ENCODE measurements around the gene CDK2AP2. TPM values are rescaled to one million over a fixed set of nuclear protein-coding genes. Genes with fewer than 3 reads are reported as not detected.

The CDK2AP2 gene
- total and polyA plus RNA-seq, 10 of the 15 experiments (the other 5 are each of a cell fraction or from before 2014, with no cell fraction given) = 8.0 to 177 (median 40.9) TPM

GRCh38 chr11:67500831-67501715 is 6.9 kb downstream of the CDK2AP2 start:
- no peak for TF ChIP-seq TARDBP (IDR thresholded peaks at IDR 0.05; ENCODE audit: borderline replicate concordance)
- TF ChIP-seq E4F1 (IDR thresholded peaks at IDR 0.05; ENCODE audit: borderline replicate concordance, partially characterized antibody) = no peak
- TF ChIP-seq YBX1 (IDR thresholded peaks at IDR 0.05) = no peak
- TF ChIP-seq HDAC6 (IDR thresholded peaks at IDR 0.05; ENCODE audit: unreplicated experiment) = no peak
- no peak for TF ChIP-seq SIX5 (IDR thresholded peaks at IDR 0.05; ENCODE audit: low read depth, low read length, severe bottlenecking)
- no peak for TF ChIP-seq BACH1 (IDR thresholded peaks at IDR 0.05; ENCODE audit: borderline replicate concordance)
- TF ChIP-seq NFXL1 (IDR thresholded peaks at IDR 0.05; ENCODE audit: borderline replicate concordance) = no peak
- no peak for TF ChIP-seq CBX5 (IDR thresholded peaks at IDR 0.05; ENCODE audit: low read depth)
- TF ChIP-seq REST (IDR thresholded peaks at IDR 0.05; ENCODE audit: low read depth, low read length) = no peak
- TF ChIP-seq SKIL (IDR thresholded peaks at IDR 0.05; ENCODE audit: low read depth, poor library complexity, severe bottlenecking) = no peak
- TF ChIP-seq RFX5 (IDR thresholded peaks at IDR 0.05; ENCODE audit: low read depth, low read length) = no peak
- no peak for TF ChIP-seq NR2F1 (conservative IDR thresholded peaks at IDR 0.05)
- no peak for ATAC-seq
- ChIA-PET POLR2A (interaction anchor here (1.0 kb wide), 1 partner anchor 18 kb away, joined by 3 read pairs; the partner anchor contains the start of gene AIP), RAD21 (ENCODE audit: unreplicated experiment) (no interaction called here), SMC1A (ENCODE audit: uncharacterized antibody, unreplicated experiment) (no interaction called here), CTCF (interaction anchor here (1.1 kb wide), 1 partner anchor 100 kb away, joined by 3 read pairs; the partner anchor contains the start of gene PPP1CA)
- FAIRE-seq = no peak
- peaks cover 0 to 3% of the 10 kb centered on the region in 2 experiments; a peak in 2 of 4 replicates for H3K36me3 ChIP-seq (ENCODE audit: control insufficient read depth in 2 of 2, insufficient read depth in 2 of 2, low read length in 1 of 2)
- no peak overlapping the region for H3K27ac ChIP-seq (ENCODE audit: control insufficient read depth, insufficient read depth)
- peaks cover 11% of the 10 kb centered on the region for H3K4me1 ChIP-seq (ENCODE audit: control insufficient read depth, insufficient read depth, low read length)
- WGBS (ENCODE audit: insufficient coverage, insufficient replicate concordance, low lambda C conversion rate, missing lambda C conversion rate) = 85% methylated on average over 9 of the region's 9 CpGs
- in situ Hi-C loops (cut with MboI) = no loop called here
- H2AFZ ChIP-seq (ENCODE audit: control insufficient read depth, low read depth, low read length) = no peak overlapping the region
- peaks cover 16% of the 10 kb centered on the region for H3K79me2 ChIP-seq (ENCODE audit: control insufficient read depth, insufficient read depth, low read length)
- intact Hi-C loops (cut with micrococcal nuclease; ENCODE audit: unreplicated experiment) = no loop called here
- H3K4me2 ChIP-seq (ENCODE audit: control insufficient read depth, insufficient read depth) = no peak overlapping the region
- no TSS peak for BruUV-seq (replicated peaks)
- no peak for DNase-seq (ENCODE audit: low read depth, low spot score)
- no peak overlapping the region for H3K4me3 ChIP-seq
- H3K9ac ChIP-seq (ENCODE audit: control insufficient read depth, insufficient read depth, low read length) = no peak overlapping the region
- H4K20me1 ChIP-seq (ENCODE audit: control insufficient read depth, insufficient read depth) = no peaks in the 10 kb centered on the region
- no peaks in the 10 kb centered on the region for H3K9me3 ChIP-seq (replicated peaks; ENCODE audit: control insufficient read depth, insufficient read depth, low read length)
- H3K27me3 ChIP-seq (replicated peaks in 1 of 2; ENCODE audit: control insufficient read depth in 2 of 2, insufficient read depth in 2 of 2, low read length in 1 of 2) = no peaks in the 10 kb centered on the region

Data from GM12878 (cell line).